PFSK-1 (cell line): ENCODE data around the gene DKC1.

ENCODE experiments used
- FOXP2 ChIP-seq: optimal IDR thresholded peaks from 2 replicates; pipeline ENCODE3; 2011; ENCODE audit warnings: borderline replicate concordance, control low read depth, inconsistent platforms; ENCODE audit not compliant: insufficient read depth; ENCODE audit errors: extremely low read length, extremely low read depth
- POLR2AphosphoS5 ChIP-seq: IDR thresholded peaks from 2 replicates; pipeline ENCODE4 v1.6.1; 2012; ENCODE audit warnings: low read depth, mild to moderate bottlenecking, control low read depth, low read length, moderate library complexity
- SIN3A ChIP-seq: IDR thresholded peaks from 2 replicates; pipeline ENCODE4 v1.6.1; 2012; ENCODE audit warnings: mild to moderate bottlenecking, low read length, moderate library complexity, borderline replicate concordance; ENCODE audit not compliant: insufficient read depth
- TAF1 ChIP-seq: IDR thresholded peaks from 2 replicates; pipeline ENCODE4 v1.6.1; 2012; ENCODE audit warnings: low read length, control low read depth, borderline replicate concordance; ENCODE audit not compliant: insufficient read depth
- TF ChIP-seq, protein P1 (sequence below), 2 experiments: IDR thresholded peaks; 2 replicates each; pipeline versions ENCODE4 v1.6.1 to v1.8.0; 2011 to 2012; ENCODE audit warnings: low read depth in 2 of 2, low read length in 2 of 2, control low read depth in 1 of 2, inconsistent platforms in 1 of 2, mild to moderate bottlenecking in 1 of 2, moderate library complexity in 1 of 2; ENCODE audit not compliant: insufficient read depth in 1 of 2

DKC1 gene

GRCh38 chrX:154821523-154821922 is 58.9 kb downstream of the DKC1 start:
- TF ChIP-seq SIN3A (no peak), POLR2AphosphoS5 (no peak), FOXP2 (no peak), TAF1 (no peak)
- TF ChIP-seq, protein P1, sequence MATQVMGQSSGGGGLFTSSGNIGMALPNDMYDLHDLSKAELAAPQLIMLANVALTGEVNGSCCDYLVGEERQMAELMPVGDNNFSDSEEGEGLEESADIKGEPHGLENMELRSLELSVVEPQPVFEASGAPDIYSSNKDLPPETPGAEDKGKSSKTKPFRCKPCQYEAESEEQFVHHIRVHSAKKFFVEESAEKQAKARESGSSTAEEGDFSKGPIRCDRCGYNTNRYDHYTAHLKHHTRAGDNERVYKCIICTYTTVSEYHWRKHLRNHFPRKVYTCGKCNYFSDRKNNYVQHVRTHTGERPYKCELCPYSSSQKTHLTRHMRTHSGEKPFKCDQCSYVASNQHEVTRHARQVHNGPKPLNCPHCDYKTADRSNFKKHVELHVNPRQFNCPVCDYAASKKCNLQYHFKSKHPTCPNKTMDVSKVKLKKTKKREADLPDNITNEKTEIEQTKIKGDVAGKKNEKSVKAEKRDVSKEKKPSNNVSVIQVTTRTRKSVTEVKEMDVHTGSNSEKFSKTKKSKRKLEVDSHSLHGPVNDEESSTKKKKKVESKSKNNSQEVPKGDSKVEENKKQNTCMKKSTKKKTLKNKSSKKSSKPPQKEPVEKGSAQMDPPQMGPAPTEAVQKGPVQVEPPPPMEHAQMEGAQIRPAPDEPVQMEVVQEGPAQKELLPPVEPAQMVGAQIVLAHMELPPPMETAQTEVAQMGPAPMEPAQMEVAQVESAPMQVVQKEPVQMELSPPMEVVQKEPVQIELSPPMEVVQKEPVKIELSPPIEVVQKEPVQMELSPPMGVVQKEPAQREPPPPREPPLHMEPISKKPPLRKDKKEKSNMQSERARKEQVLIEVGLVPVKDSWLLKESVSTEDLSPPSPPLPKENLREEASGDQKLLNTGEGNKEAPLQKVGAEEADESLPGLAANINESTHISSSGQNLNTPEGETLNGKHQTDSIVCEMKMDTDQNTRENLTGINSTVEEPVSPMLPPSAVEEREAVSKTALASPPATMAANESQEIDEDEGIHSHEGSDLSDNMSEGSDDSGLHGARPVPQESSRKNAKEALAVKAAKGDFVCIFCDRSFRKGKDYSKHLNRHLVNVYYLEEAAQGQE (IDR thresholded peaks at IDR 0.05; ENCODE audit: insufficient read depth in 1 of 2, low read depth in 2 of 2, low read length in 2 of 2) = no peak

- TF ChIP-seq POLR2AphosphoS5 (no peak), SIN3A (no peak), TAF1 (no peak)
- TF ChIP-seq, protein P1 (IDR thresholded peaks at IDR 0.05; ENCODE audit: insufficient read depth in 1 of 2, low read depth in 2 of 2, low read length in 2 of 2) = no peak
These were observed 59.4 kb downstream of the DKC1 start for GRCh38 chrX:154822029-154822428.

DNA sequence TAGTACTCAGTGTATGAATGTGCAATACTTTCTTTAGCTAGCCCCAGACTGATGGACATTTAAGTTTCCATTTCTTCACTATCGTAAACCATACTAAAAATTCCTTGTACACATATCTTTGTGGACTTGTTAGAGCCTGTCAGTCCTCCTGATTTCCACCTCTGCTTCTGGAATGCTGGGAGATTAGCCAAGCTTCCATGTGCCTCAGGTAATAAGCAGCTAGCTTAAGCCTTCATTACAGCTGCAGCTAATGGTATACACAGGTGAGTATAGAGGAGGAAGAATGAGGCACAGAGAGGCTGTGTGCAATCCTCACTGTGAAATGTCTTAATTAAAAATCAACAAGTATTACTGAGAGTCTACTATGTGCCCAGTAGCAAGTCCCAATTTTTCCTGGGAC is 62.0 kb downstream of the DKC1 start:
- TF ChIP-seq, protein P1 (IDR thresholded peaks at IDR 0.05; ENCODE audit: insufficient read depth in 1 of 2, low read depth in 2 of 2, low read length in 2 of 2) = no peak
- no peak for TF ChIP-seq POLR2AphosphoS5
- TF ChIP-seq TAF1 = no peak
- no peak for TF ChIP-seq SIN3A
- no peak for TF ChIP-seq FOXP2
